Measurements from ENCODE around the gene SLC44A5.

GRCh38 chr1:75233302-75233929, 377.5 kb downstream of the SLC44A5 start:
- TF ChIP-seq TAF1 (IDR thresholded peaks at IDR 0.05; ENCODE audit: borderline replicate concordance, low read depth, low read length) (no peak), POLR2A (IDR thresholded peaks at IDR 0.05; ENCODE audit: low read depth, low read length) (no peak)
